ENCODE measurements around the gene PPP2R5D. TPM values are rescaled to one million over a fixed set of nuclear protein-coding genes. Genes with fewer than 3 reads are reported as not detected.
"Not testable (repeated sequence)": the region's sequence is repeated elsewhere in the genome, so short reads cannot be mapped to it uniquely, and the experiment has no call there.

PPP2R5D gene
- total RNA-seq, 1 experiment from 2014 or later: 73.4 TPM

- DNase-seq (ENCODE audit: low read depth): no peak
Measured at GRCh38 chr6:43026365-43026764, 42.0 kb downstream of the PPP2R5D start.

GRCh38 chr6:43029120-43029519 is 44.8 kb downstream of the PPP2R5D start:
- no peak for DNase-seq (ENCODE audit: low read depth)

GRCh38 chr6:43032326-43032725 is 48.0 kb downstream of the PPP2R5D start:
- DNase-seq (ENCODE audit: low read depth): no peak

- DNase-seq (ENCODE audit: low read depth): no peak
Measured at GRCh38 chr6:43033496-43034189, 49.3 kb downstream of the PPP2R5D start.

- no peak for DNase-seq (ENCODE audit: low read depth)
Measured at GRCh38 chr6:43034190-43034525, 49.8 kb downstream of the PPP2R5D start.

- DNase-seq (ENCODE audit: low read depth): no peak
Measured at GRCh38 chr6:43035495-43036194, 51.3 kb downstream of the PPP2R5D start.

GRCh38 chr6:43036712-43037111 is 52.3 kb downstream of the PPP2R5D start:
- no peak for DNase-seq (ENCODE audit: low read depth)

- DNase-seq (ENCODE audit: low read depth): no peak
Measured at GRCh38 chr6:43037197-43037596, 52.8 kb downstream of the PPP2R5D start.

- no peak for DNase-seq (ENCODE audit: low read depth)
Measured at GRCh38 chr6:43037706-43038105, 53.3 kb downstream of the PPP2R5D start.

- no peak for DNase-seq (ENCODE audit: low read depth)
Measured at GRCh38 chr6:43038727-43039126, 54.4 kb downstream of the PPP2R5D start.

- no peak for DNase-seq (ENCODE audit: low read depth)
Measured at GRCh38 chr6:43040542-43041257, 56.3 kb downstream of the PPP2R5D start.

- DNase-seq (ENCODE audit: low read depth): not testable (repeated sequence)
Measured at GRCh38 chr6:43041475-43041874, 57.1 kb downstream of the PPP2R5D start.

- no peak for DNase-seq (ENCODE audit: low read depth)
Measured at GRCh38 chr6:43043310-43043709, 58.9 kb downstream of the PPP2R5D start.

- DNase-seq (ENCODE audit: low read depth): no peak
Measured at GRCh38 chr6:43045371-43045930, 61.1 kb downstream of the PPP2R5D start.

- no peak for DNase-seq (ENCODE audit: low read depth)
Measured at GRCh38 chr6:43047998-43048397, 63.6 kb downstream of the PPP2R5D start.

- no peak for DNase-seq (ENCODE audit: low read depth)
Measured at GRCh38 chr6:43050981-43051380, 66.6 kb downstream of the PPP2R5D start.

GRCh38 chr6:43052225-43052841 is 68.0 kb downstream of the PPP2R5D start:
- DNase-seq (ENCODE audit: low read depth): no peak

- peak; percentile 41 for DNase-seq (ENCODE audit: low read depth)
Measured at GRCh38 chr6:43052842-43053544, 68.6 kb downstream of the PPP2R5D start.

- peak; percentile 99 for DNase-seq (ENCODE audit: low read depth)
Measured at GRCh38 chr6:43053545-43054205, 69.3 kb downstream of the PPP2R5D start, which contains the start of gene CUL7. TSS of gene CUL7 (minus strand) at chr6:43053851. CDS start at chr6:43052788, 1,063 bp downstream.

- DNase-seq (ENCODE audit: low read depth): no peak
Measured at GRCh38 chr6:43054206-43054943, 70.0 kb downstream of the PPP2R5D start.

Measured in Daoy (cell line).